CD14-positive monocyte (primary cell): ENCODE data around the gene ARPC1B. TPM values are rescaled to one million over a fixed set of nuclear protein-coding genes. Genes with fewer than 3 reads are reported as not detected.
"Not testable (repeated sequence)": the region's sequence is repeated elsewhere in the genome, so short reads cannot be mapped to it uniquely, and the experiment has no call there.

Source experiments
- DNase-seq, 3 donors: peaks; one replicate each; pipeline ENCODE4 v3.0.0-alpha.2; 2011 to 2022
- H2AFZ ChIP-seq: 2 replicates; pipeline ENCODE4 v1.6.0; 2012; ENCODE audit warnings: mild to moderate bottlenecking, low read depth, low read length, inconsistent platforms; ENCODE audit not compliant: insufficient read depth, poor library complexity, severe bottlenecking
- H3K27ac ChIP-seq, 2 donors: 1 replicate in 1 of 2; 2 replicates in 1 of 2; pipeline ENCODE4 v1.5.1; 2012 to 2013; ENCODE audit warnings: low read length in 2 of 2, control low read depth in 1 of 2, inconsistent platforms in 1 of 2, low read depth in 1 of 2, mild to moderate bottlenecking in 1 of 2
- H3K27me3 ChIP-seq, 2 donors: one replicate each; pipeline versions ENCODE4 v1.6.0 to v1.6.1; 2011 to 2013; ENCODE audit warnings: low read length in 2 of 2; ENCODE audit not compliant: control insufficient read depth in 2 of 2, insufficient read depth in 2 of 2
- H3K36me3 ChIP-seq, 2 donors: replicated peaks in 1 of 2; 1 replicate in 1 of 2; 2 replicates in 1 of 2; pipeline versions ENCODE4 v1.5.1 to v1.6.1; 2012 to 2013; ENCODE audit warnings: low read length in 2 of 2, control low read depth in 1 of 2, inconsistent platforms in 1 of 2, mild to moderate bottlenecking in 1 of 2; ENCODE audit not compliant: insufficient read depth in 2 of 2, control insufficient read depth in 1 of 2
- H3K4me1 ChIP-seq, 2 donors: 1 replicate in 1 of 2; 2 replicates in 1 of 2; pipeline versions ENCODE4 v1.5.1 to v1.6.1; 2012 to 2013; ENCODE audit warnings: low read length in 2 of 2, control low read depth in 1 of 2, inconsistent platforms in 1 of 2, mild to moderate bottlenecking in 1 of 2, moderate library complexity in 1 of 2; ENCODE audit not compliant: insufficient read depth in 2 of 2, control insufficient read depth in 1 of 2
- H3K4me2 ChIP-seq: replicated peaks from 2 replicates; pipeline ENCODE3; 2012; ENCODE audit warnings: low read length, moderate library complexity, mild to moderate bottlenecking; ENCODE audit not compliant: poor library complexity, severe bottlenecking; ENCODE audit errors: extremely low read depth
- H3K4me3 ChIP-seq, 3 experiments: fragments of 200-600 bp in 1 of 3; sonication (generic) in 1 of 3; replicated peaks in 1 of 3; 1 replicate in 2 of 3; 2 replicates in 1 of 3; pipeline ENCODE4 v1.5.1; 2011 to 2013; ENCODE audit warnings: low read length in 3 of 3, mild to moderate bottlenecking in 3 of 3, control low read depth in 2 of 3, low read depth in 2 of 3, inconsistent platforms in 1 of 3, moderate library complexity in 1 of 3
- H3K79me2 ChIP-seq: 2 replicates; pipeline ENCODE4 v1.6.0; 2012; ENCODE audit warnings: mild to moderate bottlenecking, control low read depth, inconsistent platforms, low read length, moderate library complexity; ENCODE audit not compliant: insufficient read depth
- H3K9ac ChIP-seq: 2 replicates; pipeline ENCODE4 v1.6.0; 2017; ENCODE audit warnings: low read length, mild to moderate bottlenecking; ENCODE audit not compliant: insufficient read depth, poor library complexity, severe bottlenecking
- H3K9me3 ChIP-seq, 2 donors: replicated peaks in 1 of 2; 1 replicate in 1 of 2; 2 replicates in 1 of 2; pipeline versions ENCODE4 v1.5.1 to v1.6.1; 2012 to 2013; ENCODE audit warnings: low read length in 2 of 2, control low read depth in 1 of 2; ENCODE audit not compliant: control insufficient read depth in 1 of 2, insufficient read depth in 1 of 2
- H4K20me1 ChIP-seq: 2 replicates; pipeline ENCODE4 v1.6.0; 2012; ENCODE audit warnings: mild to moderate bottlenecking, low read length, control low read depth, moderate library complexity; ENCODE audit not compliant: insufficient read depth
- H3K27ac Mint-ChIP-seq, 7 donors: one replicate each; pipeline ENCODE4 v1.8.0; 2020; ENCODE audit warnings: mild to moderate bottlenecking in 7 of 7, mixed read lengths in 7 of 7, moderate library complexity in 6 of 7, inconsistent platforms in 2 of 7
- H3K27me3 Mint-ChIP-seq, 3 donors: one replicate each; pipeline ENCODE4 v1.8.0; 2021 to 2022; ENCODE audit warnings: low read depth in 3 of 3, mild to moderate bottlenecking in 3 of 3, mixed read lengths in 3 of 3, moderate library complexity in 3 of 3, inconsistent platforms in 1 of 3
- H3K36me3 Mint-ChIP-seq, 2 donors: one replicate each; pipeline ENCODE4 v1.8.0; 2020; ENCODE audit warnings: mixed read lengths in 2 of 2, inconsistent platforms in 1 of 2, mild to moderate bottlenecking in 1 of 2
- H3K4me1 Mint-ChIP-seq: one replicate; pipeline ENCODE4 v1.8.0; 2020; ENCODE audit warnings: mild to moderate bottlenecking, mixed read lengths
- H3K4me3 Mint-ChIP-seq, 2 donors: one replicate each; pipeline ENCODE4 v1.8.0; 2020; ENCODE audit warnings: mild to moderate bottlenecking in 2 of 2, mixed read lengths in 2 of 2, moderate library complexity in 1 of 2
- H3K9me3 Mint-ChIP-seq, 7 donors: one replicate each; pipeline ENCODE4 v1.8.0; 2020 to 2022; ENCODE audit warnings: mixed read lengths in 7 of 7, mild to moderate bottlenecking in 6 of 7, moderate library complexity in 6 of 7, inconsistent platforms in 2 of 7
- CTCF ChIP-seq: fragments of 200-600 bp; IDR thresholded peaks from one replicate; pipeline ENCODE4 v1.8.0; 2022; ENCODE audit warnings: antibody characterized with exemption, mild to moderate bottlenecking
- WGBS: methylation state at CpG from one replicate; pipeline ENCODE4 v1.1.5; 2013; ENCODE audit warnings: missing lambda C conversion rate; ENCODE audit not compliant: insufficient coverage; 5-methylcytosine and 5-hydroxymethylcytosine counted together
- intact Hi-C, 2 donors: fragments of 100-400 bp; cut with micrococcal nuclease; formaldehyde crosslinking; loops; one replicate each; pipeline versions ENCODE4 v1.15.0 to v1.15.1; 2023
- polyA plus RNA-seq, 3 donors: library from polyadenylated mRNA; depleted of rRNA in 1 of 3; unstranded in 2 of 3; stranded (reverse) in 1 of 3; fragments of 300-500 nt in 2 of 3; fragments of >200 nt in 1 of 3; fragmentation: Illumina TruSeq in 2 of 3; gene quantifications; 1 replicate in 2 of 3; 2 replicates in 1 of 3; pipeline ENCODE4 v1.2.3, GENCODE V29; 2012 to 2021

Gene ARPC1B
- polyA plus RNA-seq, 3 donors = 1,179 to 1,362 (median 1,282) TPM

GRCh38 chr7:99428972-99429566, 54.5 kb downstream of the ARPC1B start:
- Histone ChIP-seq H3K4me1 (no peaks in the 10 kb centered on the region), H3K27me3 (no peaks in the 10 kb centered on the region), H3K36me3 (peaks cover 64 to 73% of the 10 kb centered on the region in 2 donors), H4K20me1 (no peaks in the 10 kb centered on the region), H3K9ac (no peak overlapping the region), H2AFZ (no peak overlapping the region), H3K9me3 (no peaks in the 10 kb centered on the region), H3K79me2 (no peaks in the 10 kb centered on the region), H3K27ac (no peak overlapping the region), H3K4me2 (no peak overlapping the region), H3K4me3 (no peak overlapping the region)
- no peaks in the 10 kb centered on the region for H3K4me1 Mint-ChIP-seq
- no peak for DNase-seq
- 88% methylated on average over 8 of the region's 10 CpGs for WGBS
- H3K4me3 Mint-ChIP-seq = no peak overlapping the region
- H3K27me3 Mint-ChIP-seq = no peaks in the 10 kb centered on the region
- intact Hi-C loops = no loop called here
- H3K36me3 Mint-ChIP-seq = peaks cover 64 to 77% of the 10 kb centered on the region in 2 donors
- no peak overlapping the region for H3K27ac Mint-ChIP-seq
- no peak for TF ChIP-seq CTCF
- peaks cover 0 to 2% (median 0%) of the 10 kb centered on the region in 7 donors for H3K9me3 Mint-ChIP-seq

- Mint-ChIP-seq H3K9me3 (peaks cover 0 to 2% (median 0%) of the 10 kb centered on the region in 7 donors), H3K4me3 (no peak overlapping the region), H3K27me3 (no peaks in the 10 kb centered on the region), H3K36me3 (peaks cover 62 to 77% of the 10 kb centered on the region in 2 donors), H3K4me1 (no peaks in the 10 kb centered on the region), H3K27ac (no peak overlapping the region)
- Histone ChIP-seq H3K9ac (no peak overlapping the region), H3K4me1 (no peaks in the 10 kb centered on the region), H3K9me3 (no peaks in the 10 kb centered on the region), H2AFZ (no peak overlapping the region), H3K4me3 (no peak overlapping the region), H4K20me1 (no peaks in the 10 kb centered on the region), H3K4me2 (no peak overlapping the region), H3K27ac (no peak overlapping the region), H3K36me3 (peaks cover 64 to 73% of the 10 kb centered on the region in 2 donors), H3K79me2 (no peaks in the 10 kb centered on the region), H3K27me3 (no peaks in the 10 kb centered on the region)
- WGBS = 97% methylated on average over 8 of the region's 8 CpGs
- DNase-seq = no peak
- intact Hi-C loops = no loop called here
- no peak for TF ChIP-seq CTCF
Measured at GRCh38 chr7:99429756-99430155, 55.2 kb downstream of the ARPC1B start.

- H3K4me3 Mint-ChIP-seq, H3K27ac ChIP-seq, H3K9me3 Mint-ChIP-seq, H3K9me3 ChIP-seq, H4K20me1 ChIP-seq, H3K4me1 Mint-ChIP-seq, intact Hi-C loops, H3K79me2 ChIP-seq, H3K4me2 ChIP-seq, H2AFZ ChIP-seq, H3K4me1 ChIP-seq, H3K27me3 Mint-ChIP-seq, DNase-seq, H3K27me3 ChIP-seq, H3K4me3 ChIP-seq, H3K9ac ChIP-seq: not testable (repeated sequence)
- peak overlapping the region in 1 of 7 donors; percentile 32 for H3K27ac Mint-ChIP-seq
- peaks cover 55 to 66% of the 10 kb centered on the region in 2 donors for H3K36me3 Mint-ChIP-seq
- peaks cover 59 to 66% of the 10 kb centered on the region in 2 donors for H3K36me3 ChIP-seq
- 95% methylated on average over 7 of the region's 13 CpGs for WGBS
Measured at GRCh38 chr7:99431756-99432540, 57.4 kb downstream of the ARPC1B start.
